ENCODE results near the gene COL17A1. TPM values are rescaled to one million over a fixed set of nuclear protein-coding genes. Genes with fewer than 3 reads are reported as not detected.
A peak's percentile ranks its signal among the peaks of the same experiment; 100 is the strongest.

The COL17A1 gene
- total RNA-seq = not detected in 2 replicates
- polyA plus RNA-seq = 0.18 TPM in 1 of 2 replicates, not detected in the other

GRCh38 chr10:104085801-104086400 lies at the start of gene COL17A1:
TSS of gene COL17A1 (minus strand) at chr10:104085880. CDS start at chr10:104080673, 5,207 bp downstream.
- no peak within 1 kb of the TSS for H3K4me3 ChIP-seq
- no peaks in the 10 kb centered on the region for H3K27me3 ChIP-seq

DNA sequence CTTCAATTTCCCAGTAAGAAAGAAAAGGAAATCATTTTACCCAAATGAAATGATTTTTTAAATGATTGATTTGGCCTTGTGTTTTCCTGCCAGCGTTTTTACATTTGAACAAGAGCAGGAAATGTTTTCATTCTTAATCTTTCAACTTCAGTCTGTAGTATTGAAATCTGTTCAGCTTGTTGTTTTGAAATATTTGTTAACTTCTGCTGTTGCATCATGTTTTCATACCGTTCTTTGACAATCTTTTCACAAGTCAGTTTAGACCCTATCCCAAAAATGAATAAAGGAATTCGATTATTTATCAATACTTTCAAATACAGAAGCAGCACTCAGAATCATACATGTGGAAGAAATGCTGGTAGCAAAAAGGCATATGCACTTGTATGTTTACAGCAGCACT lies 44.4 kb upstream of the COL17A1 start:
- Histone ChIP-seq H3K36me3 (no peaks in the 10 kb centered on the region), H3K27ac (no peak overlapping the region), H3K9me3 (ENCODE audit: low read depth) (no peaks in the 10 kb centered on the region), H3K4me1 (ENCODE audit: low read depth) (peaks cover 4% of the 10 kb centered on the region), H3K27me3 (no peaks in the 10 kb centered on the region), H3K4me3 (no peak overlapping the region)
- no peak for TF ChIP-seq CTCF (IDR thresholded peaks at IDR 0.05; ENCODE audit: low read depth, low read length)
- peak in 1 of 2 donors; percentile 20 for DNase-seq (ENCODE audit: low read depth in 1 of 2, low spot score in 1 of 2)

More at GRCh38 chr10:104085801-104086400, at the start of gene COL17A1:
- H3K36me3 ChIP-seq = no peaks in the 10 kb centered on the region
- DNase-seq (ENCODE audit: low read depth in 1 of 2, low spot score in 1 of 2) = no peak
- H3K27ac ChIP-seq = no peak within 1 kb of the TSS
- H3K4me1 ChIP-seq (ENCODE audit: low read depth) = peaks cover 5% of the 10 kb centered on the region
- TF ChIP-seq CTCF (IDR thresholded peaks at IDR 0.05; ENCODE audit: low read depth, low read length) = no peak
- H3K9me3 ChIP-seq (ENCODE audit: low read depth) = no peaks in the 10 kb centered on the region

GRCh38 chr10:104128214-104128613 lies 42.5 kb upstream of the COL17A1 start:
- Histone ChIP-seq H3K4me1 (ENCODE audit: low read depth) (peaks cover 4% of the 10 kb centered on the region), H3K36me3 (no peaks in the 10 kb centered on the region), H3K27ac (no peak overlapping the region), H3K4me3 (no peak overlapping the region), H3K27me3 (no peaks in the 10 kb centered on the region), H3K9me3 (ENCODE audit: low read depth) (no peaks in the 10 kb centered on the region)
- no peak for TF ChIP-seq CTCF (IDR thresholded peaks at IDR 0.05; ENCODE audit: low read depth, low read length)
- peak in 1 of 2 donors; percentile 13 for DNase-seq (ENCODE audit: low read depth in 1 of 2, low spot score in 1 of 2)

GRCh38 chr10:104127411-104127810 lies 41.7 kb upstream of the COL17A1 start:
- Histone ChIP-seq H3K9me3 (ENCODE audit: low read depth) (no peaks in the 10 kb centered on the region), H3K27ac (no peak overlapping the region), H3K4me1 (ENCODE audit: low read depth) (peaks cover 4% of the 10 kb centered on the region), H3K36me3 (no peaks in the 10 kb centered on the region), H3K4me3 (no peak overlapping the region), H3K27me3 (no peaks in the 10 kb centered on the region)
- peak in 1 of 2 donors; percentile 13 for DNase-seq (ENCODE audit: low read depth in 1 of 2, low spot score in 1 of 2)
- peak; percentile 4 for TF ChIP-seq CTCF (IDR thresholded peaks at IDR 0.05; ENCODE audit: low read depth, low read length)

GRCh38 chr10:104123397-104123796 lies 37.7 kb upstream of the COL17A1 start:
- H3K27me3 ChIP-seq = no peaks in the 10 kb centered on the region
- H3K4me1 ChIP-seq (ENCODE audit: low read depth) = peaks cover 12% of the 10 kb centered on the region
- H3K4me3 ChIP-seq = no peak overlapping the region
- peak in 1 of 2 donors; percentile 34 for DNase-seq (ENCODE audit: low read depth in 1 of 2, low spot score in 1 of 2)
- H3K36me3 ChIP-seq = no peaks in the 10 kb centered on the region
- TF ChIP-seq CTCF (IDR thresholded peaks at IDR 0.05; ENCODE audit: low read depth, low read length) = peak; percentile 45
- H3K9me3 ChIP-seq (ENCODE audit: low read depth) = no peaks in the 10 kb centered on the region
- H3K27ac ChIP-seq = no peak overlapping the region
